ENCODE data around the gene HOXC10.

- TF ChIP-seq CTCF (IDR thresholded peaks at IDR 0.05 in 4 of 5, conservative IDR thresholded peaks at IDR 0.05 in 1 of 5): no peak
- TF ChIP-seq POLR2A (IDR thresholded peaks at IDR 0.05): no peak
Measured at GRCh38 chr12:53972152-53972702, 12.7 kb upstream of the HOXC10 start.

Measured in gastrocnemius medialis (tissue), 4 donors.